ENCODE measurements around the gene UBE2I. TPM values are rescaled to one million over a fixed set of nuclear protein-coding genes. Genes with fewer than 3 reads are reported as not detected.

Gene UBE2I
- total RNA-seq, 1 experiment from 2014 or later = 71.3 TPM

GRCh38 chr16:1315081-1316032, 5.9 kb downstream of the UBE2I start:
- no peak overlapping the region for H2AFZ ChIP-seq (ENCODE audit: low read length)
- H3K4me2 ChIP-seq (ENCODE audit: low read length) = no peak overlapping the region
- DNase-seq = no peak
- intact Hi-C loops (cut with micrococcal nuclease) = no loop called here
- CTCF ChIA-PET = no interaction called here
- no peaks in the 10 kb centered on the region for H3K27me3 ChIP-seq (ENCODE audit: low read length)
- peaks cover 65% of the 10 kb centered on the region for H3K79me2 ChIP-seq (ENCODE audit: low read length)
- H3K4me3 ChIP-seq (ENCODE audit: low read length) = no peak overlapping the region
- peaks cover 49% of the 10 kb centered on the region for H3K36me3 ChIP-seq (ENCODE audit: low read depth, low read length)
- peaks cover 40% of the 10 kb centered on the region for H4K20me1 ChIP-seq (ENCODE audit: low read length)
- H3F3A ChIP-seq (ENCODE audit: low read length, unreplicated experiment) = no peaks in the 10 kb centered on the region
- no peak overlapping the region for H3K27ac ChIP-seq (ENCODE audit: low read length)
- TF ChIP-seq CTCF (conservative IDR thresholded peaks at IDR 0.05; ENCODE audit: low read depth, low read length) (no peak), EZH2 (IDR thresholded peaks at IDR 0.05; ENCODE audit: low read length, unreplicated experiment) (no peak), EZH2phosphoT487 (IDR thresholded peaks at IDR 0.05; ENCODE audit: borderline replicate concordance, low read length) (no peak)
- H3K4me1 ChIP-seq (ENCODE audit: insufficient read depth, low read length) = peaks cover 10% of the 10 kb centered on the region; the same call in 1 of the 2 replicates
- H3K9me3 ChIP-seq (ENCODE audit: low read length) = no peaks in the 10 kb centered on the region
- H3K9me2 ChIP-seq (replicated peaks; ENCODE audit: low read length) = no peaks in the 10 kb centered on the region
- ATAC-seq = no peak
- POLR2A ChIA-PET (ENCODE audit: unreplicated experiment) = no interaction called here
- no TSS peak for BruUV-seq (replicated peaks)
- H3K9ac ChIP-seq (ENCODE audit: low read length) = no peak overlapping the region

GRCh38 chr16:1316033-1316405, 6.6 kb downstream of the UBE2I start:
- Histone ChIP-seq H3K27ac (ENCODE audit: low read length) (no peak overlapping the region), H3K36me3 (ENCODE audit: low read depth, low read length) (peaks cover 49% of the 10 kb centered on the region), H3K79me2 (ENCODE audit: low read length) (peaks cover 58% of the 10 kb centered on the region), H3K9ac (ENCODE audit: low read length) (no peak overlapping the region), H3K4me2 (ENCODE audit: low read length) (no peak overlapping the region), H3K9me2 (replicated peaks; ENCODE audit: low read length) (no peaks in the 10 kb centered on the region), H3K4me1 (ENCODE audit: insufficient read depth, low read length) (peaks cover 10% of the 10 kb centered on the region; the same call in 1 of the 2 replicates), H4K20me1 (ENCODE audit: low read length) (peaks cover 33% of the 10 kb centered on the region), H2AFZ (ENCODE audit: low read length) (no peak overlapping the region), H3K9me3 (ENCODE audit: low read length) (no peaks in the 10 kb centered on the region), H3K27me3 (ENCODE audit: low read length) (no peaks in the 10 kb centered on the region), H3K4me3 (ENCODE audit: low read length) (no peak overlapping the region), H3F3A (ENCODE audit: low read length, unreplicated experiment) (no peaks in the 10 kb centered on the region)
- no peak for DNase-seq
- ATAC-seq = no peak
- intact Hi-C loops (cut with micrococcal nuclease) = no loop called here
- ChIA-PET POLR2A (ENCODE audit: unreplicated experiment) (no interaction called here), CTCF (no interaction called here)
- TF ChIP-seq EZH2phosphoT487 (IDR thresholded peaks at IDR 0.05; ENCODE audit: borderline replicate concordance, low read length) (no peak), EZH2 (IDR thresholded peaks at IDR 0.05; ENCODE audit: low read length, unreplicated experiment) (no peak), CTCF (conservative IDR thresholded peaks at IDR 0.05; ENCODE audit: low read depth, low read length) (no peak)
- no TSS peak for BruUV-seq (replicated peaks)

Measured in PC-3 (cell line).